Small intestine (tissue), 7 donors: ENCODE measurements around the gene SPATA33. TPM values are rescaled to one million over a fixed set of nuclear protein-coding genes. Genes with fewer than 3 reads are reported as not detected.
"Not testable (repeated sequence)": the region's sequence is repeated elsewhere in the genome, so short reads cannot be mapped to it uniquely, and the experiment has no call there.

Experiments used
- DNase-seq, 2 donors: peaks; one replicate each; pipeline versions ENCODE4 v3.0.0 to v3.0.0-alpha.2; 2013
- FAIRE-seq: peaks from 2 replicates; lab custom pipeline; 2012; peaks lifted over from hg19 to GRCh38; lab: Jason Lieb, UNC
- H3K27ac ChIP-seq, 3 donors: one replicate each; pipeline ENCODE4 v1.5.1; 2013; ENCODE audit warnings: low read length in 2 of 3, mild to moderate bottlenecking in 2 of 3, control low read depth in 1 of 3, inconsistent platforms in 1 of 3, low read depth in 1 of 3, moderate library complexity in 1 of 3
- H3K27me3 ChIP-seq, 3 donors: one replicate each; pipeline ENCODE4 v1.6.1; 2013; ENCODE audit warnings: low read length in 3 of 3, inconsistent platforms in 1 of 3; ENCODE audit not compliant: control insufficient read depth in 3 of 3, insufficient read depth in 3 of 3
- H3K36me3 ChIP-seq, 3 donors: one replicate each; pipeline ENCODE4 v1.6.1; 2013; ENCODE audit warnings: low read length in 3 of 3, inconsistent platforms in 1 of 3, low read depth in 1 of 3, mild to moderate bottlenecking in 1 of 3, moderate library complexity in 1 of 3; ENCODE audit not compliant: control insufficient read depth in 3 of 3, insufficient read depth in 2 of 3
- H3K4me1 ChIP-seq, 3 donors: one replicate each; pipeline ENCODE4 v1.6.1; 2013; ENCODE audit warnings: low read length in 2 of 3, inconsistent platforms in 1 of 3, low read depth in 1 of 3, mild to moderate bottlenecking in 1 of 3, moderate library complexity in 1 of 3; ENCODE audit not compliant: control insufficient read depth in 3 of 3, insufficient read depth in 2 of 3
- H3K4me3 ChIP-seq, 3 donors: one replicate each; pipeline ENCODE4 v1.5.1; 2013; ENCODE audit warnings: low read length in 3 of 3, control low read depth in 1 of 3, inconsistent platforms in 1 of 3, low read depth in 1 of 3, mild to moderate bottlenecking in 1 of 3, moderate library complexity in 1 of 3
- H3K9me3 ChIP-seq, 2 donors: one replicate each; pipeline ENCODE4 v1.6.1; 2013; ENCODE audit warnings: low read depth in 1 of 2, low read length in 1 of 2; ENCODE audit not compliant: control insufficient read depth in 2 of 2, insufficient read depth in 1 of 2
- WGBS, 3 donors: extraction: QIAGEN DNeasy Blood & Tissue Kit; methylation state at CpG; one replicate each; pipeline ENCODE4 v1.1.7; 2013; 5-methylcytosine and 5-hydroxymethylcytosine counted together
- polyA plus RNA-seq, 4 donors: library from polyadenylated mRNA; stranded (reverse) in 3 of 4; unstranded in 1 of 4; fragments of 200-250 nt in 3 of 4; fragments of 120-200 nt in 1 of 4; gene quantifications; one replicate each; pipeline versions ENCODE4 v1.2.1 to v1.2.3, GENCODE V29; 2013
- donor health status: healthy with polysubstance abuse.
- donor health status: control.
- donor health status: control.
- donor health status: Bipolar disorder and iron deficiency.
- donor health status: healthy.

The SPATA33 gene
- polyA plus RNA-seq, 4 donors: 6.5 to 17.0 (median 8.1) TPM

GRCh38 chr16:89661215-89661614 lies 3.6 kb downstream of the SPATA33 start:
- peaks cover 0 to 14% (median 9%) of the 10 kb centered on the region in 3 donors for H3K4me1 ChIP-seq
- peaks cover 0 to 53% (median 3%) of the 10 kb centered on the region in 3 donors for H3K36me3 ChIP-seq
- DNase-seq (no peak), FAIRE-seq (no peak)
- H3K9me3 ChIP-seq: peaks cover 0 to 6% of the 10 kb centered on the region in 2 donors
- H3K27me3 ChIP-seq: no peaks in the 10 kb centered on the region
- 93 to 98% (median 94%) methylated on average over 9 of the region's 9 CpGs for WGBS, 3 donors
- no peak overlapping the region for H3K4me3 ChIP-seq
- no peak overlapping the region for H3K27ac ChIP-seq

- not testable (repeated sequence) for DNase-seq
Measured at GRCh38 chr16:89664238-89664637, 6.6 kb downstream of the SPATA33 start.

GRCh38 chr16:89667000-89667399 lies 9.4 kb downstream of the SPATA33 start:
- not testable (repeated sequence) for DNase-seq, FAIRE-seq, H3K27me3 ChIP-seq, H3K4me3 ChIP-seq, H3K27ac ChIP-seq
- peaks cover 0 to 46% (median 3%) of the 10 kb centered on the region in 3 donors for H3K36me3 ChIP-seq
- peaks cover 0 to 19% (median 2%) of the 10 kb centered on the region in 3 donors for H3K4me1 ChIP-seq
- H3K9me3 ChIP-seq: peaks cover 0 to 16% of the 10 kb centered on the region in 2 donors
- 63 to 89% (median 70%) methylated on average over 6 to 7 of the region's 7 CpGs for WGBS, 3 donors

More at GRCh38 chr16:89664238-89664637, 6.6 kb downstream of the SPATA33 start:
- H3K27ac ChIP-seq, H3K27me3 ChIP-seq, FAIRE-seq, H3K4me3 ChIP-seq: not testable (repeated sequence)
- Histone ChIP-seq H3K4me1 (peaks cover 0 to 12% (median 0%) of the 10 kb centered on the region in 3 donors), H3K36me3 (peaks cover 0 to 58% (median 3%) of the 10 kb centered on the region in 3 donors), H3K9me3 (peaks cover 0 to 16% of the 10 kb centered on the region in 2 donors)
- WGBS, 3 donors: 78 to 80% (median 79%) methylated on average over 10 of the region's 11 CpGs

- DNase-seq: no peak
Measured at GRCh38 chr16:89667633-89668032, 10.0 kb downstream of the SPATA33 start.

GRCh38 chr16:89668790-89669158 lies 11.1 kb downstream of the SPATA33 start:
- no peaks in the 10 kb centered on the region for H3K27me3 ChIP-seq
- no peak for FAIRE-seq
- 5 to 49% (median 35%) methylated on average over 5 of the region's 5 CpGs for WGBS, 3 donors

More at GRCh38 chr16:89667633-89668032, 10.0 kb downstream of the SPATA33 start:
- H3K27ac ChIP-seq: no peak overlapping the region
- H3K4me1 ChIP-seq: peaks cover 0 to 19% (median 2%) of the 10 kb centered on the region in 3 donors
- FAIRE-seq: no peak
- H3K27me3 ChIP-seq: no peaks in the 10 kb centered on the region
- H3K9me3 ChIP-seq: peaks cover 0 to 16% of the 10 kb centered on the region in 2 donors
- H3K36me3 ChIP-seq: peaks cover 0 to 40% (median 3%) of the 10 kb centered on the region in 3 donors
- no peak overlapping the region for H3K4me3 ChIP-seq
- WGBS, 3 donors: 75 to 88% (median 79%) methylated on average over 8 to 9 of the region's 9 CpGs

GRCh38 chr16:89669755-89670154 lies 12.1 kb downstream of the SPATA33 start:
- Histone ChIP-seq H3K36me3 (peaks cover 0 to 21% (median 0%) of the 10 kb centered on the region in 3 donors), H3K27me3 (no peaks in the 10 kb centered on the region), H3K4me3 (no peak overlapping the region), H3K4me1 (peaks cover 0 to 19% (median 2%) of the 10 kb centered on the region in 3 donors), H3K27ac (no peak overlapping the region), H3K9me3 (peaks cover 0 to 16% of the 10 kb centered on the region in 2 donors)
- DNase-seq (no peak), FAIRE-seq (no peak)
- 75 to 78% (median 78%) methylated on average over 10 to 13 of the region's 13 CpGs for WGBS, 3 donors

More at GRCh38 chr16:89668790-89669158, 11.1 kb downstream of the SPATA33 start:
- Histone ChIP-seq H3K9me3 (peaks cover 0 to 16% of the 10 kb centered on the region in 2 donors), H3K27ac (peak overlapping the region; percentile 11 to 87 (median 33)), H3K36me3 (peaks cover 0 to 30% (median 2%) of the 10 kb centered on the region in 3 donors), H3K4me3 (peak overlapping the region in 1 of 3 donors; percentile 38), H3K4me1 (peaks cover 0 to 19% (median 2%) of the 10 kb centered on the region in 3 donors)
- peak; percentile 51 to 79 for DNase-seq

GRCh38 chr16:89670496-89671431 lies 13.1 kb downstream of the SPATA33 start:
- peak in 1 of 2 donors; percentile 40 for DNase-seq
- Histone ChIP-seq H3K27ac (peak overlapping the region in 2 of 3 donors; percentile 3 to 63), H3K9me3 (peaks cover 0 to 14% of the 10 kb centered on the region in 2 donors), H3K4me3 (no peak overlapping the region), H3K36me3 (peaks cover 0 to 15% (median 0%) of the 10 kb centered on the region in 3 donors), H3K4me1 (peaks cover 0 to 19% (median 2%) of the 10 kb centered on the region in 3 donors), H3K27me3 (no peaks in the 10 kb centered on the region)
- WGBS, 3 donors: 51 to 75% (median 70%) methylated on average over 10 of the region's 10 CpGs
- FAIRE-seq: no peak

GRCh38 chr16:89671565-89671964 lies 13.9 kb downstream of the SPATA33 start:
- Histone ChIP-seq H3K4me1 (peaks cover 0 to 19% (median 2%) of the 10 kb centered on the region in 3 donors), H3K36me3 (peaks cover 0 to 13% (median 0%) of the 10 kb centered on the region in 3 donors)
- H3K4me3 ChIP-seq, DNase-seq, H3K27ac ChIP-seq, H3K9me3 ChIP-seq, H3K27me3 ChIP-seq, FAIRE-seq: not testable (repeated sequence)
- 77 to 85% (median 82%) methylated on average over 4 of the region's 4 CpGs for WGBS, 3 donors
